SU-DHL-6 (cell line): ENCODE data around the gene RAPGEFL1.

ENCODE experiments used
- CTCF ChIP-seq: fragments of 200-600 bp; sonication (generic); IDR thresholded peaks from one replicate; pipeline ENCODE4 v1.5.1; 2017; ENCODE audit warnings: antibody characterized with exemption, mild to moderate bottlenecking, low read length, moderate library complexity; ENCODE audit not compliant: insufficient read depth, poor library complexity, severe bottlenecking
- EZH2phosphoT487 ChIP-seq: fragments of 200-600 bp; sonication (generic), shearing (Covaris generic); conservative IDR thresholded peaks from 2 replicates; pipeline ENCODE4 v1.6.1; 2018; ENCODE audit warnings: mild to moderate bottlenecking, antibody characterized with exemption, low read length, moderate library complexity, mixed read lengths

- no peak for TF ChIP-seq CTCF
- TF ChIP-seq EZH2phosphoT487, result no peak
These were observed 4.0 kb upstream of the RAPGEFL1 start for GRCh38 chr17:40173091-40173777.
